ENCODE measurements around the gene TUBB6.

DNA sequence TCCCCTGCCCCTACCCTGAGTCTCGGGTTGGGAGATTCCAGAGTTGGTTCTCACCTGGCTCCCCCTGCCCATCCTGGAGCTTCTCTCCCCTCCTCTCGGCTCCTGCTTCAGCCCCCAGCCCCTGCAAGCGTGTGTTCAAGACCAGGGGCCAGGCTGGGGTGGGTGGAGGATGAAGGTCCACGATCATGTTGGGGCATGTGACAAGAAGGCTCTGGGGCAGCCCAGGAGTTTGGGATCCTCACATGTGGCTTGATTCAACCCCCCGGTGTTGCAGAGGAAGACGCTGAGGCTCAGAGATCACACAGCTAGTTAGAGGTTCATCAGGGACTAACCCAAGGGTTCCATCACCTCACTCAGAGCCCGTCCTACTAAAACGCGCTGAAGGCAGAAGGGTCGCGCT, 14.2 kb upstream of the TUBB6 start:
- TF ChIP-seq, protein P1, sequence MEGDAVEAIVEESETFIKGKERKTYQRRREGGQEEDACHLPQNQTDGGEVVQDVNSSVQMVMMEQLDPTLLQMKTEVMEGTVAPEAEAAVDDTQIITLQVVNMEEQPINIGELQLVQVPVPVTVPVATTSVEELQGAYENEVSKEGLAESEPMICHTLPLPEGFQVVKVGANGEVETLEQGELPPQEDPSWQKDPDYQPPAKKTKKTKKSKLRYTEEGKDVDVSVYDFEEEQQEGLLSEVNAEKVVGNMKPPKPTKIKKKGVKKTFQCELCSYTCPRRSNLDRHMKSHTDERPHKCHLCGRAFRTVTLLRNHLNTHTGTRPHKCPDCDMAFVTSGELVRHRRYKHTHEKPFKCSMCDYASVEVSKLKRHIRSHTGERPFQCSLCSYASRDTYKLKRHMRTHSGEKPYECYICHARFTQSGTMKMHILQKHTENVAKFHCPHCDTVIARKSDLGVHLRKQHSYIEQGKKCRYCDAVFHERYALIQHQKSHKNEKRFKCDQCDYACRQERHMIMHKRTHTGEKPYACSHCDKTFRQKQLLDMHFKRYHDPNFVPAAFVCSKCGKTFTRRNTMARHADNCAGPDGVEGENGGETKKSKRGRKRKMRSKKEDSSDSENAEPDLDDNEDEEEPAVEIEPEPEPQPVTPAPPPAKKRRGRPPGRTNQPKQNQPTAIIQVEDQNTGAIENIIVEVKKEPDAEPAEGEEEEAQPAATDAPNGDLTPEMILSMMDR (IDR thresholded peaks at IDR 0.05): no peak
- no peak for TF ChIP-seq EZH2 (IDR thresholded peaks at IDR 0.05; ENCODE audit: borderline replicate concordance, insufficient read depth, low read depth, low read length, poor library complexity, severe bottlenecking)
